ENCODE measurements around the gene TOR4A.

Gene TOR4A

GRCh38 chr9:137294681-137295237, 17.2 kb downstream of the TOR4A start:
- ATAC-seq (peak; percentile 17), DNase-seq (no peak)

- peak; percentile 71 for DNase-seq
- peak; percentile 78 for ATAC-seq
Observed at GRCh38 chr9:137295238-137295811, 17.8 kb downstream of the TOR4A start.

GRCh38 chr9:137295849-137296669, 18.5 kb downstream of the TOR4A start:
- DNase-seq (no peak), ATAC-seq (no peak)

GRCh38 chr9:137296670-137297664, 19.4 kb downstream of the TOR4A start:
- ATAC-seq (no peak), DNase-seq (no peak)

GRCh38 chr9:137297966-137298365, 20.4 kb downstream of the TOR4A start:
- ATAC-seq (no peak), DNase-seq (peak; percentile 2)

GRCh38 chr9:137298401-137299202, 21.1 kb downstream of the TOR4A start:
- DNase-seq (no peak), ATAC-seq (no peak)

- DNase-seq (no peak), ATAC-seq (no peak)
Observed at GRCh38 chr9:137299203-137299565, 21.7 kb downstream of the TOR4A start.

GRCh38 chr9:137299938-137300337, 22.4 kb downstream of the TOR4A start:
- peak; percentile 2 for DNase-seq
- ATAC-seq = no peak

- no peak for ATAC-seq
- no peak for DNase-seq
Observed at GRCh38 chr9:137300567-137301080, 23.1 kb downstream of the TOR4A start.

- peak; percentile 2 for ATAC-seq
- DNase-seq = peak; percentile 48
Observed at GRCh38 chr9:137301081-137301947, 23.8 kb downstream of the TOR4A start.

GRCh38 chr9:137302118-137302448, 24.6 kb downstream of the TOR4A start, which contains the start of gene NRARP:
NRARP (minus strand) TSS chr9:137302271; CDS start chr9:137301928, 343 bp downstream.
- DNase-seq = peak; percentile 94
- peak; percentile 65 for ATAC-seq

- no peak for DNase-seq
- ATAC-seq = peak; percentile 24
Observed at GRCh38 chr9:137302449-137303150, 25.1 kb downstream of the TOR4A start.

- ATAC-seq = no peak
- peak; percentile 8 for DNase-seq
Observed at GRCh38 chr9:137303151-137303892, 25.8 kb downstream of the TOR4A start.

- DNase-seq (peak; percentile 21), ATAC-seq (no peak)
Observed at GRCh38 chr9:137303893-137304382, 26.4 kb downstream of the TOR4A start.

- ATAC-seq (no peak), DNase-seq (peak; percentile 16)
Observed at GRCh38 chr9:137304383-137305059, 27.0 kb downstream of the TOR4A start.

GRCh38 chr9:137305060-137305797, 27.7 kb downstream of the TOR4A start:
- ATAC-seq = peak; percentile 52
- peak; percentile 79 for DNase-seq

- DNase-seq (no peak), ATAC-seq (no peak)
Observed at GRCh38 chr9:137305798-137306065, 28.2 kb downstream of the TOR4A start.

All from stimulated activated naive CD8-positive, alpha-beta T cell treated with anti-CD3 and anti-CD28 coated beads, Interleukin-15, Interleukin-2, amounts not matched to agents 100 U/mL and 50 U/mL, for 24 hours (primary cell).